ENCODE measurements around the gene LTO1.

The LTO1 gene

GRCh38 chr11:69674267-69674885 is 777 bp downstream of the LTO1 start:
- DNase-seq: peak; percentile 44

DNA sequence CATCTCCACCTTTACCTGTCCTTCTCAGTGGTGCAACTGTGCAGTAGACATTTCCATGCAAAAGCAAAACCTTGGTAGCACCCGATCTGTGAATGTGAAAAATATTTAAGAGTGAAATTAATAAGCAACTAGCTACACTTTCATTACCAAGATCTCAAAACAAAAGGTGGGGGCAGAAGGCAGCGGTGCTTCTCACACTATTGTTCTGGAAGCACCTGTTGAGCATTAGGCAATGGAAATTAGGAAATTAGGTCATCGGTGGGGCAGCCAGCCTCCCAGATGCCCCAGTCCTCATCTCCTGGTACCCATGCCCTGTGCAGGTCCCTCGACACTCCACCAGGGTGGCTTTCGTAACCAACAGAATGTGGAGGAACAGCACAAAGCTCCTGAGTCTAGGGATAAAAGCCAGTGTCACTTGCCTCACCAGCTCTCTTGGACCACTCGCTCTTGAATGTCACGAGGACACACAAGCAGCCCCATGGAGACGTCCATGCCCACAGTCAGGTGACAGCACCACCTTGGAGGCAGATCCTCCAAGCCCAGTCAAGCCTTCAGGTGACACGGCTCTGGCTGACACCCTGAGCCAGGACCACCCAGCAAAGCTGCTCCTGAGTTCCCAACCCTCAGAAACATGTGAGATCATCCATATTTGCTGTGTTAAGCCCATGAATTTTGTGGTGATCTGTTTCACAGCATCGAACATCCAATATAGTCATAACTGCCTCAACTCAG is 3.3 kb downstream of the LTO1 start:
- no peak for DNase-seq

DNA sequence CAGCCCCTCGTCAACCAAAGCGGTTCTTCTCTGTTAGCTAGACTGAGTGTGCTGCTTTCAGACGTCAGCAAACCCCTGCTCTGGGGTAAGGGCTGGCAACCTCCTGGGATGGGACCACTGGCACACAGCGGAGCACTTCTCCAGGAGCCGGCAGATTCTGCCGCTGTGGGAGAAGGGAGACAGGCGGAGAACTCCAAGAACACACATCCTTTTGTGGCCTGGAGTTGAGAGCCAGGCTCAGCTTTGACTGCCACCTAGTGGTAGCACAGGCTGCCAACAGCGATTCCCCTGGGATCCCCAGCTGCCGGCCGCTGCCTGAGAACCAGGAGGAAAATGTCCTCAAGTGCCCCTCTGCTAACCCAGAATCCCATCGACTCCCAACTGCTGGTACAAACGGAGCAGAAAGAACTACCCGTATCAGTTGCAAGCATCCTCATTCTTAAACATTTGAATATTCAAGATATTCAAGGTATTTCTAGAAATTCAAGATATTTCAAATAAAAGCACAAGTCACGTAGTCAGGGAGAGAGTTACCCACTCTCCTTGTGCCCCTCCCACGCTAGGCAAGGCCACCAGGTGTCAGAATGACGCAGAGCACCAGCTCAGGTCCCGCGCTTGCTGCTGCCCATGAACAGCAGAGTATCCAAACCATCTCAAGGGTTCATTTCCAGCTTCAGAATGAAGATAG is 4.9 kb downstream of the LTO1 start:
- peak; percentile 66 for DNase-seq

DNA sequence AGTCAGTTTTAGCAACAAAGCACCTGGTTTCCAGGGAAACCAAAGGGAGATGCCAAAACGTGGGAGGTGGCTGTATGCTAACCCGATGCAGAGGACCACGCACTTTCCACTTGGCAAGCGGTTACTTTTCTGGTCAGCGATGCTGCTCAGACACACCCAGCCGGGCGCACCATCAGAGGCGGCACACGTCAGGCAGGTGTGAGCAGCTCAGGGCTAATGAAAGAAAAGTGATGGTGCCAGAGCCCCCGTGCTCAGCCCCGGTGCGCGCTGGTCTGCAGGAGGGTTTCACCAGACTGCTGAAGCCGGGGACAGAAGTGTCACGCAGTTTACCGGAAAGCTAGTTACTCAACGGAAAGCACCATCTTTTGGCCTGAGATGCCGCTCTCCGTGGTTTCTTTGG is 5.7 kb downstream of the LTO1 start:
- no peak for DNase-seq

DNA sequence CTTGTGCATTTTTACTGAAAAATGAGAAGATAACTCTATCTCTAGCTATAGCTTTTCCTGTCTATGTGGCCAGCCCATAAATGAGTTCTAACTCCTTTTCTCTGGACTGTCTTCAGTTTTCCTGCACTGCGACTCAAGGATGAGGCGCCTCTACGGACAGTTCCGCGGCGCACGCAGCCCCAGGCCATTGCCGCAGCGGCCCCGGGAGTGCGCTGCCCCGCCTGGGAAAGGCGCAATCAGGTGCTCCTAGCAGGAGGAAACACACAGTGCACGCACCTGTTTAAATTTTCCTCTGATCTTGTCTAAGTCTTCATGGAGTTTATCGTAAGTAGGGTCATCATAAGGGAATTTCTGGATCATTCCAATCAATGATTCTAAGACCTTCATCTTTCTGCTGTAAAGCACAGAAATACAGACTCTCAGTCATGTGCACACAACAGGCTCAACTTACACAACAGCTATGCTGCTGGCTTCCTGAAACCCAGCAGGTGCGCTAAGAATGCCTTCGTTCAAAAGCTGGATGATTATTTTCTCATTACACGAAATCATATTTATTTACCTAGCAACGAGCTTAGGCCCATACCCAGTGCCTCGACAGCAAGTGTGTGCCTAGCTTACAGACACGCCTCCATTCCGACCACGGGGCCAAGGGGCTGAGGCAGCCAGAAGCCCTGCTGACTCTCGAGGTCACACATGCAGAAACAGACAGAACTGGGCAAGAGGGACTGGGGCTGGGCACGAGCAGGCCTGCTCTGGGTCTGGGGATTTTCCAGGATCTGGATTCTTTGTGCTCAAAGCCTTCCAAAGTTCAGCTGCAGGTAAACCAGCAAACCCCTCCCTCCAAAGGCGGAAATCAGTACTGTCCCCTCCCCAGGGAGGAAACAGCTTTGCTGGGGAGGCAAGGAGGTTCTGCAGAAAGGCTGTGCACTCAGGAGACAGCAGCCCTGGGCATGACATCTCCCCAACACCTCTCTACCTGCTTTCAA is 7.2 kb downstream of the LTO1 start:
- DNase-seq: no peak

DNA sequence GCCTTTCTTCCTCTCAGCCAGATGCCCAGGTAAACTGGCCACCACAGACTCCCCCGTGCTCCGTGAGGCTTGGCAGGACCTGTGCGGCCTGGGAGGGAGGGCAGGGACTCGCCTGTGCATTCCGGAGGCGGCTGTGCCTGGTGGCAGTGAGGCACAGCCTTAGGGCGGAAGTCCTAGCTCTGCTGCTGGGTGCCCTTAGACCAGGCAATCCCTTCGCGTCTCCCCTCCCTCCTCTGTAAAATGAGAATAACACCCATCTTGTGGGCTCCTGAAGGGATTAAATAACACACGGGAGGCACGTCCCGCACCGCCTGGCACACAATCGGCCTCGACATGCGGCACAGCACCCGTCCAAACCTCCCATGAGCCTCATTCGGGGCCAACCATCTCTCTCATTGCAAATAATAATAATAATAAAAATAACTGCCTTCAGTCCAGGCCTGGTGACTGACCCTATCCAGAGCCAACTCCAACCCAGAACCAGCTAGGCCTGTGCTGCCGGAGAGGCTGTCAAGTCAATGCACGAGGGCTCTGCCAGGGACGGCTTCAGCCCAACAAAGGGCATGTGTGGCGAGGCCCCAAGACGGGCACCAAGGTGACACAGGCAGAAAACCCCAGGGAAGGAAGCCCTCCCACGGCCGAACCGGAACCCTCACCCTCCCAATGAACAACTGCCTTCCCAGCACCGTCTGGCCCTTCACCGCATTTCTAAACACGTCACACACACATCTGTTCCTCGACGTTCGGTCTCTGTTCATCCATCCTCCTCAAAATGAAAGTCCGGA is 8.2 kb downstream of the LTO1 start:
- no peak for DNase-seq

GRCh38 chr11:69666261-69666660 is 8.9 kb downstream of the LTO1 start:
- DNase-seq: no peak

DNA sequence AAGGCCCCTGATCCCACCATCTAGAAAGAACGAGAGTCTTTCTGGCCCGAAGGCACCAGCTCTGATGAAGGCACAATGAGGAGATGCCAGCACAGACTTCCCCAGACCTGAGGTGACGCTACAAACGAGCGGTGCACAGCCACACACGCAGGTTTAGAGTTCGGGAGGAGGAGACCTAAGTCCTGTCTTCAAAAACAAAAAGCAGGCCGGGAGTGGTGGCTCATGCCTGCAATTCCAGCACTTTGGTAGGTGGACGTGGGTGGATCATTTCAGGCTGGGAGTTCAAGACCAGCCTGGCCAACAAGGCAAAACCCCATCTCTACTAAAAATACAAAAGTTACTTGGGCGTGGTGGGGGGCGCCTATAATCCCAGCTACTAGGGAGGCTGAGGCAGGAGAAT is 9.5 kb downstream of the LTO1 start:
- DNase-seq: no peak

DNA sequence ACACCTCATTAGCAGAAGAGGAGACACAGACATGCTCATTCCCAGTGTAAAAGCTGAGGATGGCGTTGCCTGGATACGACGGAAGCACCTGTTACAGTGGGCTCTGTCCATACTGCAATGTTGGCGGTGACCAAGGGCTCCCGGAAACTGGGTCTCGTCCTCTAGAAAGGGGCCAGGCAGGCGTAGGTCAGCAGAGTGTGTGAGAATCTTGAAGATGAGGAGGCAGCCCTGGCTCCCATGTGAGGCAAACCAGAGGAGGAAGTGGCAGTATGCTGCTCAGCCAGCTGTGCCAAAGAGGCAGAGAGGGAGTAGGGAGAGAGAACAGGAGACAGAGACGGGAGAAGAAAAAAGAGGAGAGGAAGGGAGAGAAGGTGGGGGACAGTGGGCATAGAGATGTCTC is 10.3 kb downstream of the LTO1 start:
- DNase-seq: no peak

DNA sequence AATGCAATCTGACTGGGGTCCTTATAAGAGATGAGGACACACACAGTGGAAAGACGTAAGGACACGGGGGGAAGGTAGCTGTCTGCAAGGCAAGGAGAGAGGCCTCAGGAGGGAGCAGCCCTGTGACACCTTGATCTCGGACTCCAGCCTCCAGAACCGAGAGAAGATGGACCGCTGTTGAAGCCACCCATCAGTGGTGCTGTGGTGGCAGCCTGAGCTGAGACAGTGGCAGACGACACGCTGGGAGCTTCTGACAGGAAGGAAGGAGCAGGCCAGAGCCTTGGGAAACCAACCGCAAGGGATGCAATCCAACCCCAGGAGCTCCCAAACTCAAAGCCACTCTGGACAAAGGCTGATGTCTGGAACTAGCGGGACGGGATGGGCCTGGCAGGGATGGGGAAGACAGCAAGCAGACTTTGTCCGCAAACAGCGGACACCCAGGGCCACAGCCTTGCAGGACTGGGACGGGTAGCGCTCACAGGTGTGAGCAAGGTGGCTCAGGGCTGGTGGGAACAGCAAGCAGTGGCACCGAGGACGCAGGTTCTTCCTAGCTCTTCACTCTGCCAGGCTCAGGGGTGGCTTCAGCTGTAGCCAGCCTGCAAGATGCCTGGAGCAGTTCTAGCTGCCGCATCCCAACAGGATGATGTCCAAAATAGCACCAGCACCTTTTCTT is 10.9 kb downstream of the LTO1 start:
- no peak for DNase-seq

DNA sequence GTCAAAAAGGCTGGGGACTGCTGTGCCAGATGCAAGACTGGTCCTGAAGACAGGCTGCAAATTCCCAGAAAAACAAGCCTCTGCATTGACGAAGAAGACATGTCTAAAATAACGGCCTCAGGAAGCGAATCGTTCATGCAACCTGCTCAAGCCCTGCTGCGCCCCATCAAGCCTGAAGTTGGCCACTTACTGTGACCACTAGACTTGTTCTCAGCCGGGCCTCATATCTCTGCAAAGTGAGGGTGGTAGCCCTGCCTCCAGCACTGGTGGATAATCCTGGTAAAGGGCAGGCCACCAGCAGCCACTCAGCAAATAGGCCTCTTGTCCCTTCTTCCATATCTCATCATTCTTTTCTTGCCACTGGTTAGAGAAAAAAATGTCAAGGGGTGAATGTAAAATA is 11.8 kb downstream of the LTO1 start:
- DNase-seq: no peak

GRCh38 chr11:69662806-69663205 is 12.3 kb downstream of the LTO1 start:
- DNase-seq: no peak

- DNase-seq: no peak
Observed at GRCh38 chr11:69662021-69662698, 13.0 kb downstream of the LTO1 start.

- DNase-seq: no peak
Observed at GRCh38 chr11:69661413-69661715, 13.8 kb downstream of the LTO1 start.

DNA sequence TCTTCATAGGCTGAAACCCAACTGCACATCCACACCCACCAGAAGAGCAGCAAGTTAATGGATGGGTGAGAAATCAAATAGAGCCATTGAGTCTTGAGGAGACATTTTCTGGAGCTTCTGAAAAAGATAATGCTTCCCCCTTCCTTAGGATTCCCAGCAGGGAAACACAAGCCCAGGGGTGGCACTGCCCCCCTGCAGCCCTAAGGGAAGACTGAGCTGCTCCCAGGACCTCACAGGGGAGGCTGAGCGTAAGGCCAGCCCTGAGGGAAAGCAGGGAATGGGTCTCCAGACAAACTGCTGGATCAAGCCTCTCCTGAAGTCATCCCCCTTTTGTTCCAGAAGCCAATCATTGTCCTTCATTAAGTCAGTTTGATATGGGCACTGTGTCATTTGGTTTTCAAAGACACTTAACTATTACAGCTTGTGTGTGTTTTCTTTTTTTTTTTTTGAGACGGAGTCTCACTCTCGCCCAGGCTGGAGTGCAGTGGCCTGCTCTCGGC is 15.1 kb downstream of the LTO1 start:
- DNase-seq: no peak

DNA sequence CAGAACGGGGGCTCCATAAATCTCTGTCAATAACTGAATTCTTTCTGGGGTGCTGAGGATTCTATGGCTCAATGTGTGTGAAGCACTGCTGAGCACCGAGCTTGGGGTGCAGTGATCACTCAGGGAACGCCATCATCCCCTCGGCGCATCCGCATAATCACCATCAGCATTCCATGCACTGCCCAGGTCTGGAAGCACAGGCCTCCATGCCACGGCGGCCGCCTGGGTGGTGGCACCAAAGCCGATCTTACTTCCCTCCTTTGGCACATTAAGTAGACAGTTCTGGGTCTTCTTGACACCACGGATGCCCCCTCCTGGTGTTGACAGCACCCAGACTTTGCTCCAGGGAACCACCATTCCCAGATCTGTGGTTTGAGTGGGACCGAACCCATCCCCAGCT is 15.6 kb downstream of the LTO1 start:
- no peak for DNase-seq

DNA sequence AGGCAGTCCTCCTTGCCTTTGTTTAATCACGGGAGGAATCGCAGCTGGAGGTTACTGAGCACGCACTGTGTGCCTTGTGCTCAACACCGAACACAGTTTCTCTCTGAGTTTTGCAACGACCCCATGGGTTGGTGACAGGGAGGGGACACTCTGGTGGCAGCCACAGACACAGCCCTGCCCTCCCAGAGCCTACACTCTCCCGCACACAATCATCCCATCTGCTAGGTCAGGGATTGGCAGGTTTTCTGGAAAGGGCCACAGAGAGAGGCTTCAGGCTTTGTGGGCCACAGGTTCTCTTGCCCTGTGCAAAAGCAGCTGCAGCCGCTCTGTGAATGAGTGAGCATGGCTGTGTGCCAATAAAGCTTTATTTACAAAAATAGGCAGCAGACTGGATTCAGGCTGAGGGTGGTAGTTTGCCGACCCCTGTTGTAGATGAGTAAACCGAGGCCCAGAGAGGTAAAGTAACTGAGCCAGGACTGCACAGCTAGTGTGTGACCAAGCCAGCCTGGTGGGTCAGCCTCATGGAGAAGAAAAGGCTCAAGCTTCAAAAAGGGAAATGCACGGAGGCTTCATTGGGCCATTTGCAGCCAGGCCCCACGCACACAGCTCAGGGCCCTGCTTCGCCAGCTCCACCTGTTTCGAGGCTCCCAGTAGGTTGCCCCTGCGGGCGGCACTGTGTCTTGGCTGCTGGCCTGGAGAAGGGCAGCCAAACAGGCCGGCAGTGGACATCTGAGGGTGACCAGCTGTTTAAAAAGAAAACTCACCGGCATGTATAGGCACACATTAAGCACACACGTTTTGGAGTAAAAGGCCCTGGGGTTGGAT is 16.3 kb downstream of the LTO1 start:
- DNase-seq: no peak

GRCh38 chr11:69657911-69658625 is 17.1 kb downstream of the LTO1 start:
- DNase-seq: no peak

GRCh38 chr11:69657456-69657910 is 17.7 kb downstream of the LTO1 start:
- no peak for DNase-seq
